ENCODE data around the gene IRF8.

Gene IRF8

DNA sequence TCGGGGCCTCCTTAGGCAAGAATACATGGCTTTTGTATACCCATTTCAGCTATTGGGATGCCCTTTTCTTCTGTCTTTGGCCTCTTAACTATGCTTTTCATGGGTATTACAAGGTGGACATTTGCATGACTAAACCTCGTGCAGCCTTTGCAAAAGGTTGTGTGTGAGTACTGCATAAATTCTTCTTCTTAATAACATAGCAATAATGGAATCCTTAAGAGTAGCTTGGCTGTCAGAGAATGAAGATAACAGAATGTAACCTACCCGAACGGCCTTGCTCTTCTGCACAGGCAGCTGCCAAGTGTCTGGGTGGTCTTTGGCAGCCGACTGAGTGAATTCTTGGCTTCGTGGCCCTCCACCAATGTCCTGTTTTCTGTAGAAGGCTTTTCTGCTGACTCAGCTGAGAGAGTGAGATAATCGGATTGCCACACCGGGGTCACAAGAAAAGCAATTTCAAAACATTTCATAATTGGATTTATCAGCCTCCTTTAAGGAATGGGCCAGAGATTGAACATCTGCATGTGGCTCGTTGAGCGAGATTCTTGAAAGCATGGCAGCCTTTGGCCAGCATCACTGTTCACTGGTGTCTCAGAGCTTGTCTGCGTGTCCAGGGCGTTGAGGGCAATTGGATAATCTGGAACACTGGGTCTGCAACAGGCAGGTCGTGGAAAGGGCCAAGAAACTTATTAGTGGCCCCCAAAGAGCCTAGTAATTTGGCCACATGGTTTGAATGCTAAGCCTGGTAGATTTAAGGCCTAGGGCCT is 13.4 kb downstream of the IRF8 start:
- no peak for DNase-seq (ENCODE audit: low read depth, low spot score)

DNA sequence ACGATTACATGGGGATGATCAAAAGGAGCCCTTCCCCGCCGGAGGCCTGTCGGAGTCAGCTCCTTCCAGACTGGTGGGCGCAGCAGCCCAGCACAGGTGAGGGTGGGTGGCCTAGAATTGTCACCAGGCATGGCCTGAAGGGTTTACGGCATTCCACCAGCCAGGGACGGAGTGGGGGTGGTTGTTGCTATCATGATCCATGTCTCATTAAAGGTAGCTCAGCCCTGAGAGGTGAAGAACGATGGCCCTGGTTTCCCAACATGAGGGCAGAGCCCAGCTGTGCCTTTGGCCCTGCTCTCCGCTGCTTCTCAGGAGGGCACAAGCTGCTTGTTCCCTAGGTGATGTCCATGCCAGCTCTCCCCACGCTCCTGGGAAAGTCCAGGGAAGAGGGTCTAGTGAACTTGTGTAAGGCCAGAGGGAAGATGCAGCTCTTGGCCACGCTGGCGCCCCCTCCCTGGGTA is 14.2 kb downstream of the IRF8 start:
- DNase-seq (ENCODE audit: low read depth, low spot score) = no peak

DNA sequence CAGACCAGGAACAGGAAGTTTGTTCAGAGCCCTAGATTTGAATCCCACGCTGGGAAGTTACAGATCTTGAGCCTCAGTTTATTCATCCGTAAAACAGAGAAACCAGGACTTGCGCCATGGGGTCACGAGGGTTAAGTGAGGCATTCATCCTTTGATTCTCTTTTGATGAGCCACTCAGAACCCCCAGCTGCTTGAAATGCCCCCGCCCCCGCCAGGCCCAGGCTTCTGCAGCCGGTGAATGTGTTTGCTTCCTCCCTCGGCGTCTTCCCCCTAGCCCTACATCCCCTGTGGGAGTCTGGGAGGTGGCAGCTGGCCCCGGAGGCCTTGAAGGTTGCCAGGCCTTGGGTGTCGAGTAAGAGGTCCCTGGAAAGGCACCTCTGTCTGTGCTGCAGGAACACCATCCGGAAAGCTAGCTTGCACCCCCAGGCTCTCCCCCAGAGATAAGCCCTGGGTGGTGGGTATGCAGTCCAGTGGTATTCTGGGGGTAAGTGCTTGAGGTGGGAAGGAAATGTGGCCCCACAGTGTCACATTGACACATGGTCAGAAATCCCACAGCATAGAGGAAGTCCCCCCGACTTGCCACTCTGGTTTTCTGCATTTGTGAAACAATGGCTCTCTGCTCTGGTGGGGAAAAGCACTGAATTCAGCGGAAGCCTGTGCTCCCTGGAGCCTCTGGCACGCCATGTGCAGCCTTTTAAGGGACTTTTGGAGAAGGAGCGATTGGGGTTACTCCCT is 14.9 kb downstream of the IRF8 start:
- no peak for DNase-seq (ENCODE audit: low read depth, low spot score)

DNA sequence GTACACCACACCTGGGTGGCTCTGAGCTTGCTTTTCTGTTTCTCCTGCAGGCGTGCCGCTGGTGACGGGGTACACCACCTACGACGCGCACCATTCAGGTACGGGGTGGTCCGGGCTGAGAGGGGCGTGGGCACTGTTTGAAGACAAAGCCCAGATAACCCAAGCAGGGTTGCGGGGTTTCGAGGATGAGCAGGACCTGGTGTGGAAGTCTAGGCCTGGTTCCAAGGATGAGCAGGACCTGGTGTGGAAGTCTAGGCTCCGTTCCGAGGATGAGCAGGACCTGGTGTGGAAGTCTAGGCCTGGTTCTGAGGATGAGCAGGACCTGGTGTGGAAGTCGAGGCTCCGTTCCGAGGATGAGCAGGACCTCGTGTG is 15.4 kb downstream of the IRF8 start:
- DNase-seq (ENCODE audit: low read depth, low spot score) = no peak

DNA sequence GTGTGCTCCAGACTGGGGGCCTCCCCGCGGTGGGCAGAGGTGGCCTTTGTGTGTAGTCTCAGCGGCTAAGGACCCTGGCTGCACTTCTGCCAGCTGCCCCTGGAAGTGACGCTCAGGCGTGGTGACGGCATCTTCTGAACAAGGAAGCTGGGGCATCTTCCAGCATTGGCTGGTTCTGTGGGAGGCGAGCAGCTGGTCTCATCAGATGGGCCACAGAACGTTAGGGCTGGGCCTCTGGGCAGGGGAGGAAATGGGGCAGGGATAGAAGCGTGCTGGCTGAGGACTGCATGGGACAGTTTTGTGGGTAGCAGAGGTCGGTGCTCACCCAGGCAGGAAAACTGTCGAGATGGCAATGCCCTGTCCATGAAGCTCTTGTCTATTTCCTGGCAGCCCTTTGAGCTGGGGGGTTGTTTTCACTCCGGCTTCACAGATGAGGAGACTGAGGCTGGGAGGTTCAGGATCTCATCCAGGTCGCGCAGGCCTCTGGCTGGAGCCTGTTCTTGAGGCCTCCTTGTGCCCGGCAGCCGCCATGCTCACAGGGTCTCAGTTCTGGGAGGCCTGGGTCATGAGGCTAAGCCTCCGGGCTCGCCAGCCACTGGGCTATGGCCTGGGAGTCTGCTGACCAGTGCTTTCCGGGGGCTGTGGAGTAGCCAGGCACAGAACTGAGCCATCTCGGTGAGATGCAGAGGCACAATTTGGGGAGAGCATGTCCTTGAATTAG is 16.3 kb downstream of the IRF8 start:
- DNase-seq (ENCODE audit: low read depth, low spot score) = no peak

DNA sequence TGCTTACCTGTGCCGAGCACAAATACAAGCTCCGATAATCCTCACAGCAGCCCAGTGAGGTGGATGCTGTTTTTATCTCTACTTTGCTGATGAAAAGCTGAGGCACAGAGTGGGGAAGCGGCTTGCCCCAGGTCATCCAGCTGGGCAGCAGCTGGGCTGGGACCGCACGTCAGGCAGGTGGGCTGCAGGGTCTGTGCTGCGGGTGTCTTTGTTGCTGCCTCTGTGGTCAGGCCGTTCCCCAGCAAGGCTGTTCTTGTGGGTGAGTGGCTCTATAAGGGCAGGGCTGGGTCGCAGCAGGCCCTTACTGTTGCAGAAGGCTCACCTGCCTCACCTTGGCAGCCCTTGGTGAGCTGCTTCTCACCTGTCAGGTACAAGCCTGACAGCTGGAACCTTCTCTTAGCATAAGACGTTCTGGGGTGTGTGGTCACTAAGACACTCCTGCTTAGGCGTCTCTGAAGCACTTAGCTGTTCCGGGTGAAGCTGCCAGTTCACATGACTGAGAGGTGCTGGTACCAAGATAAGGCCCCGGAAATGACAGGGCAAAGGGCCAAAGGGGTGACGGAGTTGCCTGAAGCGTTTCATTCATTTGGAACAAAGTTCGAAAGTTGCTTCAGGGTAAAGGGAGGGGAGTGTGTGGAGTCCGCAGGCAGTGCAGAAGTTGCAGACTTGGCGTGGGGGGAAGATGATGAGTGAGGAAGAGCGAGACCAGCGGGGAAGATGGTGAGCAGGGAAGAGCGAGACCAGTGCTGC is 17.4 kb downstream of the IRF8 start:
- DNase-seq (ENCODE audit: low read depth, low spot score) = no peak

DNA sequence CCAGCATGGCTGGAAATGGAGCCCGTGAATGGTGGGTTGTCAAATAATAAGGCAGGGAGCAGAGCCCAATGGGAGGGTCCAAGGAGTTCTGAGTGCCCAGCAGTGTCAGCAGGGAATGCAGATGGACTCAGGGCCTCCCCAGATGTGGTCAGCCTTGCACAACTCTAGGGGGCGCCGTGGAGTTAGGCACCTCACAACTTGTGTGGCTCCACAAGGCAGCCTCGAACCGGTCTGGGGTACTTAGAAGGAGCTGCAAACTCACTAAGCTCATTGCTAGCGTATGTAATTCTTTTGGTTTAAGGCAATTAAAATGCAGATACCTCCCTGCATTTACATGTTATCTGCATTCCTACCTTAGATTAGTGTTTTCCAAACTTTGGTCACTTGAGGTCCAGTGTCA is 18.1 kb downstream of the IRF8 start:
- no peak for DNase-seq (ENCODE audit: low read depth, low spot score)

DNA sequence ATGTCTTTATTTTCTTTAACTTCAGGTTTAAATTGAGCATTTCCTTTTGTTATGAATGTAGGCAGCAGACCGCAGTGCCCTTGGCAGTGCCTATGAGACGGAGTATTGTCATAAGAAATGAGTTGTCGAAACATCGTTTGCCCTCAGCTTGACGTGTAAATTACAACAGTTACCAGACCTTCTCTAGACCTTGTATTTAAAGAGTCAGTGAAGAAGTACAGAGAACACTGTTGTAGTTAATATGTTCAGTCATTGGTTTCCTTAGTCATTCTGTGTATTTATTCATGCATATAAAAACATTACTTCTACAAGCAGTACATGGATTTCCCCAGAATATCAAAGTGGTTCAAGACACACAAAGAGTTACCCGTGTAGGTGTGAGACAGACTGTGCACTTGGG is 19.0 kb downstream of the IRF8 start:
- DNase-seq (ENCODE audit: low read depth, low spot score) = no peak

DNA sequence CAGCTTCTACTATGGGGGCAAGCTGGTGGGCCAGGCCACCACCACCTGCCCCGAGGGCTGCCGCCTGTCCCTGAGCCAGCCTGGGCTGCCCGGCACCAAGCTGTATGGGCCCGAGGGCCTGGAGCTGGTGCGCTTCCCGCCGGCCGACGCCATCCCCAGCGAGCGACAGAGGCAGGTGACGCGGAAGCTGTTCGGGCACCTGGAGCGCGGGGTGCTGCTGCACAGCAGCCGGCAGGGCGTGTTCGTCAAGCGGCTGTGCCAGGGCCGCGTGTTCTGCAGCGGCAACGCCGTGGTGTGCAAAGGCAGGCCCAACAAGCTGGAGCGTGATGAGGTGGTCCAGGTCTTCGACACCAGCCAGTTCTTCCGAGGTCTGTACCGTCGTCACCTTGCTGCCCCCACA is 19.5 kb downstream of the IRF8 start:
- DNase-seq (ENCODE audit: low read depth, low spot score) = no peak

DNA sequence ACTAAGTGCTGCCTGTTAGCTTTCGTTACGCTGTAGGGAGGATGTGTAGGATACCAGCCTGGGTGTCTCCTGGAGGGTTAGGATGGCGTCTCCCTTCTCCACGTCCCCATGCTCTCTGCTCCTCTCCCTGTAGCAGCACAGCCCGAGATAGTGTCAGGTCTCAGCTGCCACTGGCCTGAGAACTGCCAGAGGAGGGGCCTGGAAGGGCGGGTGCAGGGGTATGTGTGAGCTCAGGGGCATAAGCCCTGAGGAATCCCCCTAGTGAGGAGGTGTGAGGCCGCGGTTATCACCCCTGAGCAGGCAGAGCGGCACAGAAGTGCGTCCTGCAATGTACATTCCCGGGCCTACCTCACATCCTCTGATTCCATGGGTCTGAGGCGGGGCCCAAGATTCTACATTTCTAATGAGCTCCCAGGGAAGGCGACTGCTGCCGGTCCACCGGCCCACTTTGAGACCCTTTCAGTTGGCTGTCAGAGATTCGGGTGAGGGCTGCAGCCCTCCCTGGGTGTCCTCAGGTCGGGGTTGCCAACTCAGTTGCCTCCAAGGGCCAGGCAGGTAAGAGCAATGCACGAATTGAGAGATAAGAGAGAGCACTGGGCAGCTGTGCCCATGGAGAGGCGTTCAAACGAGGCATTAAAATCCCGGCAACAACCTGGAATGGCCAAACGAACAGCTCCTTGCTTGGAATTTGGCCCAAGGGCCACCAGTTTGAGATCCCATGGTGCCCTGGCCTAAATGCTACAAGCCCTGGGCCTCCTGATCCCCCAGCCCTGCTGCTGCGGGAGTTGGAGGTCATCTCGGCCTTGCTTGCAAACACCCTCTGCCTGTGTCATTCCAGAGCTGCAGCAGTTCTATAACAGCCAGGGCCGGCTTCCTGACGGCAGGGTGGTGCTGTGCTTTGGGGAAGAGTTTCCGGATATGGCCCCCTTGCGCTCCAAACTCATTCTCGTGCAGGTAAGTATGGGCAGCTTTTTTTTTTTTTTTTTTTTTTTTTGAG is 20.6 kb downstream of the IRF8 start:
- DNase-seq (ENCODE audit: low read depth, low spot score) = no peak

DNA sequence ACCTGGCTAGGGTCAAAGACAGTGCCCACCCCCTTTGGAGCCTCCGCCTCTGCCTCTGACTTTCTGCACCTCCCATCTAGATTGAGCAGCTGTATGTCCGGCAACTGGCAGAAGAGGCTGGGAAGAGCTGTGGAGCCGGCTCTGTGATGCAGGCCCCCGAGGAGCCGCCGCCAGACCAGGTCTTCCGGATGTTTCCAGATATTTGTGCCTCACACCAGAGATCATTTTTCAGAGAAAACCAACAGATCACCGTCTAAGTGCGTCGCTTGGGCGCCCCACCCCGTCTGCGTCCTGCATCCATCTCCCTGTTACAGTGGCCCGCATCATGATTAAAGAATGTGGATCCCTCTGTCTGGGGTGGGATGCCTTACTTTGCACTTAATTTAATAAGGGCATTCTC is 22.1 kb downstream of the IRF8 start:
- DNase-seq (ENCODE audit: low read depth, low spot score) = no peak

DNA sequence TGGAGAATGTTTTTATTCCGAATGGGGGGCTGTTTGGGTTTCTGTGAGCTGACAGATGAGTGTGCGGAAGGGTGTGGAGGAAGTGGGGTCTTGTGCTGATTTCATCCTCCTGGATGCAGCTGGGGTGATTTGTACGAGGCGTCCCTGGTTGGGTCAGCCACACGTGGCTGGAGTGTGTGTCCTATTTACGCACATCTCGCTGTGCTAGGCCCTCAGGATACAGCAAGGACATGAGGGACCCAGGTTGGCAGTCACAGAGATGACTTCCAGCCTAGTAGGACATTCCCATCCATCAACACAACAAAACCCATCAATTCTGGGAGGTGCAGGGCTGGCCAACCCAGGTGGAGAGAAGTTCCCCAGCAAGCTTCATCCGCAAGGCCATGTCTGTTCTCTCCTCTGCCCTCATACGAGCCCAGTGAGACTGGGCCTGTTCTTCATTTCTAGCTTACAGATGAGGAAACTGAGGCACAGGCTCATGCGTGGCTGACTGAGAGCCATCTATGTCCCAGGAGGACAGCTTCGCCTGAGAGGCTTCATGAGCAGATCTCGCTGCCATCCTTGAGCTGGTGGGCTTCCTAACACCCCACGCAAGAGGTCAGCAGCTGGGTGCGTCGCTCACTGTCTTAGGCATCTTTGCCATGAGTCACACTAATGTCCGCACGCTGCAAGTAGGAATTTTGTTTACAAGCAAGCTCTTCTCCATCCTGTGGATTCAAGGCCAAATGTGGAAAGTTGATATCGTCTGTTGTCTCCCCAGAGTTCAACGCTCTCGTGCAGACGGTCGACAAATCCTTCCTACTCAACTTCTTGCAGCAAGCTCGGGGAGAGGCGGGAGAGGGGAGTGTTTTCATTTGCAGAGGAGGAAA is 24.4 kb downstream of the IRF8 start:
- DNase-seq (ENCODE audit: low read depth, low spot score) = no peak

DNA sequence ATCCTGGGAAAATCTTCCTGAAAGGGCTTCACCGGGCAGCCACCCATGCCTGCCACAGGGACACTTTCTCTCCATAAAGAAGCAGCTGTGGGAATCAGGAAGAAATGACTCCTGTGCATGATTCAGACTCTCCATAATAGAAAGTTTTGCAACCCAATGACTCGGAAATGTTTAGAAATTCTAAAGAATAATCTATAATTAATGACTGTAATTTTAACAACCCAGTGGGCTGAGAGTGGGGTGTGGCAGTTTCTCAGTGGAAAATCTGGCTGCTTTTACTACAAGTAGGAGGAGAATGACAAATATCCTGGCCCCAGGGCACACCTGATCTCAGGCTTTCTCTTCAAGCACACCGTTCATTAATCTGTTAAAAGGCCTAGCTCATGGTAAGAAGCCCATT is 25.7 kb downstream of the IRF8 start:
- no peak for DNase-seq (ENCODE audit: low read depth, low spot score)

DNA sequence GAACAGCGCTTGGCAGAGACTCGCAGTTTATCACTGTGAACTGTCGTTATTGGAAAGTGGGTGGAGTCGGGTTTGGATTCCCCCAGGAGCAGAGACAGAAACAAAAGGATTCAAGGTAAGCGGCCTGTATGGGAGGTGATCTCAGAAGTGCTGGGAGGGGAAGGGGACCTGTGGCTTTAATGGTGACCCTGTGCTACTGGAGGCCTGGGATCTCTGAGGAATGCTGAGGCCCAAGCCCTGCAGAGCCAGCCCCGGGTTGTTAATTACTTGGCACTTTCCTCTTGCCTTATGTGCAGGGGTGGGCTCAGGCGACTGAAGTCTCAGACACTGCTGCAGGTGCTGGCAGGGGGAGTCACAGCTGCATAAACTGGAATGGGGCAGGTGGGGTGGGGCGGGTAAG is 27.4 kb downstream of the IRF8 start:
- DNase-seq (ENCODE audit: low read depth, low spot score) = no peak

DNA sequence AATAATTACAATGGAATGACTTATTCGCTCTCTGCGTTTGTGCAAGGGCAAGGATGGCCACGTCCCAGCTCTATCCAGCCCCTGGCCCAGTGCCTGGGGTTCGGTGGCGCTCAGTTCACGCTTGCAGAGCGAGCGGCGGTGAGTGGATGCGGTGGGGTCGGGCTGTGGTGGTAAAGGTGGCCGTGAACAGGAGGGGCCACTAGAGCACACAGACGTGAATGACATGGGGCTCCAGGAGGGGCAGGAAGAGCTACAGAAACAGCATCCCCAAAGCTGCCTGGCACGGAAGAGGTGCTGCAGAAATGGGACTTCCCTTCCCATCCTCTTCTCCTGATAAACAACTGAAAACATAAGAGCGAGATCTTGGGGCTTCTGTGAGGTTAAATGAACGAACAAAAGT is 28.4 kb downstream of the IRF8 start:
- no peak for DNase-seq (ENCODE audit: low read depth, low spot score)

DNA sequence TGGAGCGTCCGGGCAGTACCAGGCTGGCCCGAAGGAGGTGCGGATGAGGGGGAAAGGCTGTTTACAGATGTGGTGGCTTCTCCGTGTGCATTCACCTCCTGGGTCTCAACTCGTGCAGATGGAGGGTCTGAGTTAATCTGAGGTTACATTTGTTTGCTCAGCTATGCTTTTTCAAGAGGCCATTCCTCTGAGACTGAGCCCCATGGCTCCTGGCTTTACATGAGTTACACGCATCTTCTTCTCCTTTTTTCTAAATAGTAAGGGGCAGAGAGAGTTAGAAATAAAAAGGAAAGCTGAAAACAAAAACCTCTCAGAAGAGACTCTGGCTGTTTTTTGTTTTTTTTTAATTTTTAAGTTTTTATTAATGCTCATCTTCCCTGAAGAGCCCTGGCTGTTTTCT is 29.0 kb downstream of the IRF8 start:
- DNase-seq (ENCODE audit: low read depth, low spot score) = no peak

DNA sequence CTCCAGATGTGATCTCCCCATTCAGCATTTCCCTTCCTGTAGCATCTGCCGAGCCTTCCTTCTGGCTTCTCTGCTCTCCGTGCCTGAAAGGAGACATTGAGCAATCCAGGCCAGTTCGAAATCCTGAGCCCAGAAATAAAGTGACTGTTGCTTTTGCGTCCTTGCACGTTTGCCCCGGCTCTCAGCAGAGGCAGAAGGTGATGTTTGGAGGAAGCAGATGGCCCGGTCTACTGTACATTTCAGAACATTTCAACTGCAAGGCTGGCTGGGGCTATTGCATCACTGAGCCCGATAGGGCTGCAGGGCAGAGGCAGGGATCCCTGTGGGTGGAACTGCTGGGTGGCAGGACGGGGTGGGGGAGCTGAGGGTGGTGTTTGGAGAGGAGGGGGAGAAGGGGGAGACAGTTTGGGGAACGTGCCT is 29.4 kb downstream of the IRF8 start:
- DNase-seq (ENCODE audit: low read depth, low spot score) = no peak

DNA sequence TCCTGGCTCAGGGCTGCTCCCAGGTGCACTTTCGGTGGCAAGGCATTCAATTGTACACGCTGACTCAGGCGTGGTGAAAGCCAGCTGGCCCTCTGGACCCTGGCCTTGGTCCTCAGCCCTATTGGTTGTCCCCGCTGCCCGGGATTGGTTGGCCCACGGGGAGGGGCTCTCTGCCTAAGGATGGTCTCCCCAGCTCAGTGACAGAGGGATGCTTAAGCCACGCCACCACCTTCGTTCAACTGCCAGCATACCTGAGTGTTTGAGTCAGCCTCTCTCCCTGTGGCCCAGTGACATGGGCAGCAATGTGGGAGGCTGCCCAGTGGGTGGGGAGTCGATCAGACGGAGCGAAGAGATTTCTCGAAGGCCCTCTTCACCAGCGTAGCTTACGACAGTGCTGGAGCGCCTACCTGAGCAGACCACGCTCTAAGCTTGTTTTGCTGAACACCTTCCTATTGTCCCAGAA is 30.3 kb downstream of the IRF8 start:
- DNase-seq (ENCODE audit: low read depth, low spot score) = no peak

DNA sequence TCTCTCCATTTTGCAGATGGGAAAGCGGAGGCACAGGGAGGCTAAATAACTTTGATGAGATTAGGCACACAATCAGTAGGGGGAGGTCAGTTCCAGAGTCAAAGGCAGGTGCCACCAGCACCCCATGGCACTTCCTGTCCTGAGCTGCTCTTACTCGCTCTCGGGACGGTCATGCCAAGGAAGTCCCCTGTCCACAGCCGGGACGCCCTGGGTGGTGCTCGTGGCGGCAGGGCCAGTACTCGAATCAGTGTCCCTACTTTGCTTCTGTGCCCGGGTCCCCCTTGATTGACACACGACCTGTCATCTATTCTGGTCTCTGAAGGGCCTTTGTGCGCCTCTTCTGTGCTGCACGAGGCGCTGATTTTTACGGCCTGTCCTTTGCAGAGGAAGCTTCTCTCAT is 31.3 kb downstream of the IRF8 start:
- DNase-seq (ENCODE audit: low read depth, low spot score) = no peak

Measured in activated CD4-positive, CD25-positive, alpha-beta regulatory T cell treated with anti-CD3 and anti-CD28 coated beads, Interleukin-2, amount 50 U/mL, for 16 hours (primary cell).